A549 (cell line): Measurements from ENCODE around the gene ACOT7.

ENCODE experiments used
- CTCF ChIP-seq: fragments of >200 bp; sonication (Bioruptor Twin); formaldehyde crosslinking; IDR thresholded peaks from 3 replicates; pipeline ENCODE4 v1.5.1; 2016
- EHMT2 ChIP-seq: fragments of 200-600 bp; sonication (generic); IDR thresholded peaks from 2 replicates; pipeline ENCODE4 v1.6.1; 2016; ENCODE audit warnings: antibody characterized with exemption, low read depth, mild to moderate bottlenecking, moderate library complexity
- EP300 ChIP-seq, 2 experiments: fragments of >200 bp; sonication (Bioruptor Twin); formaldehyde crosslinking; IDR thresholded peaks; 2 replicates in 1 of 2; 3 replicates in 1 of 2; pipeline ENCODE4 v1.6.1; 2016 to 2017
- ESRRA ChIP-seq: fragments of 150-350 bp; IDR thresholded peaks from 2 replicates; pipeline ENCODE4 v1.6.1; 2014; ENCODE audit warnings: mild to moderate bottlenecking, low read length, borderline replicate concordance
- JUNB ChIP-seq: fragments of >200 bp; sonication (Bioruptor Twin); formaldehyde crosslinking; IDR thresholded peaks from 2 replicates; pipeline ENCODE4 v1.6.1; 2016
- MAFK ChIP-seq: fragments of 450-650 bp; IDR thresholded peaks from 2 replicates; pipeline ENCODE4 v1.6.1; 2014; ENCODE audit not compliant: partially characterized antibody
- MAX ChIP-seq: IDR thresholded peaks from 2 replicates; pipeline ENCODE4 v1.6.1; 2012
- NPAS2 ChIP-seq: fragments of 250-450 bp; sonication (Bioruptor Pico); IDR thresholded peaks from 2 replicates; pipeline ENCODE4 v1.8.0; 2022; ENCODE audit warnings: mild to moderate bottlenecking, moderate library complexity, borderline replicate concordance
- POLR2A ChIP-seq: IDR thresholded peaks from 2 replicates; pipeline ENCODE4 v1.6.1; 2012; ENCODE audit warnings: mild to moderate bottlenecking, low read length
- RCOR1 ChIP-seq: fragments of 150-350 bp; IDR thresholded peaks from 2 replicates; pipeline ENCODE4 v1.6.1; 2014; ENCODE audit warnings: antibody characterized with exemption, low read length, low read depth

- TF ChIP-seq CTCF: no peak
- TF ChIP-seq JUNB: no peak
- TF ChIP-seq POLR2A: no peak
- TF ChIP-seq EP300 (IDR thresholded peaks at IDR 0.05): no peak
- TF ChIP-seq EHMT2: no peak
- TF ChIP-seq MAX: no peak
- TF ChIP-seq RCOR1: no peak
- no peak for TF ChIP-seq ESRRA
- TF ChIP-seq NPAS2 (CRISPR knock-in tag): no peak
- TF ChIP-seq MAFK: no peak
Measured at GRCh38 chr1:6427441-6428390, 34.1 kb upstream of the ACOT7 start.
